Measurements from ENCODE around the gene TRAPPC2. TPM values are rescaled to one million over a fixed set of nuclear protein-coding genes. Genes with fewer than 3 reads are reported as not detected.

The TRAPPC2 gene
- total RNA-seq, result 14.7 and 18.5 TPM in 2 replicates

GRCh38 chrX:13734278-13735172 lies at the start of gene TRAPPC2, which contains the start of gene OFD1:
Gene TRAPPC2 (minus strand): TSS chrX:13734620. CDS start chrX:13719963, 14,657 bp downstream.
Gene OFD1 (plus strand): TSS chrX:13734748. CDS start chrX:13735072, 324 bp downstream.

DNA sequence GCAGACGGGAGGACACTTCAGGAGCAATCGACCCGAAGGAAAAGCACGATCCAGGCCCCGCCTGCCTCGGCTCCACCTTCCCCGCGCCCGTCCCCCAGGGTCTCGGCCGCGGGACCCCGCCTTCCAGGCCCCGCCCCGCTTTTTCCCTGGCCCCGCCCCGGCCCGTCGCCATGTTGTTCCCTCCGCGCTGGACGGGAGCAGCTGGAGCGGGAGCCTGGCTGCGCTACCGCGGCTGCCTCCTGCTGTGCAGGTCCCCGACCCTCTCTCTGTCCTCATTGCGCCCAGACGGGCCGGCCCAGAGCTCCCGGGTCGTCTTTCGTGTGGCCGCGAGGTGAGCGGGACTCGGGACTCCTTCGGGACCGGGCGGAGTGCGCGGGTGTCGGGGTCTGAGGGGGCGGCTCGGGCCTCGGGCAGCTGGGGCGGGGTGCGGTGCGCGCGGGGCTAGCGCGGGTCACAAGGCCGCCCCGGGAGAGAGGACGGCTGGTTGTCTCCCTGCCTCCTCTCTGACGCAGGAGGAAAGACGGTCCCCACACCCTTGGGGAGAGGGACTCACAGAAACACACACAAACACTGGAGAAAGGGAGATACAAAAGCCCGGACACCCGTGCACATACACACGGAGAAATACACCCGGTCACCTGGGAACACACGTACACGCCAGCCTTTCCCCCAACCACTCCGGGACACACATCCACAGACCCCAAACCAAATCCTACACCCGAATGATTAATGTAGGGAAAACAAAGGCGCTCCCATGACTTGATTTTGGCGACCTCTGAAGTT lies 45.3 kb downstream of the TRAPPC2 start, which contains the start of gene RAB9A:
TSS of gene RAB9A (plus strand) at position 171 of the 783 bp plus-strand sequence. CDS start 19,619 bp downstream, outside the sequence.

Other genes starting within 250 kb of the TRAPPC2 start
- 0.28 and 1.00 TPM in 2 replicates for gene EGFL6, start 165.0 kb downstream of the TRAPPC2 start, total RNA-seq
- 3.6 and 4.2 TPM in 2 replicates for gene TCEANC, start 81.5 kb downstream of the TRAPPC2 start, total RNA-seq
- gene RAB9A, start 45.5 kb downstream of the TRAPPC2 start, total RNA-seq, result 34.6 and 37.0 TPM in 2 replicates
- 10.0 and 10.4 TPM in 2 replicates for gene OFD1, start 128 bp upstream of the TRAPPC2 start, total RNA-seq
- 0.28 and 0.65 TPM in 2 replicates for gene GPM6B, start 82.5 kb upstream of the TRAPPC2 start, total RNA-seq

Measured in smooth muscle cell of bladder (primary cell).